ENCODE measurements around the gene AGPAT4. TPM values are rescaled to one million over a fixed set of nuclear protein-coding genes. Genes with fewer than 3 reads are reported as not detected.

AGPAT4 gene
- total RNA-seq, 1 experiment from 2014 or later, result 22.0 TPM

GRCh38 chr6:161274898-161275297 lies 1.0 kb upstream of the AGPAT4 start:
- no peaks in the 10 kb centered on the region; the same call in none of the 2 replicates for H3K4me1 ChIP-seq (ENCODE audit: insufficient read depth, low read length)
- no peaks in the 10 kb centered on the region for H4K20me1 ChIP-seq (ENCODE audit: control insufficient read depth, insufficient read depth, insufficient read length)
- H2BK5ac ChIP-seq (ENCODE audit: insufficient read length, low read length), result no peak overlapping the region
- no peak overlapping the region for H3K27ac ChIP-seq (ENCODE audit: insufficient read length, low read depth, low read length)
- no peak overlapping the region for H4K91ac ChIP-seq (ENCODE audit: insufficient read length, low read depth, low read length)
- peaks cover 3 to 7% (median 6%) of the 10 kb centered on the region in 3 experiments; a peak in 4 of 7 replicates for H3K36me3 Mint-ChIP-seq (ENCODE audit: insufficient read depth in 1 of 3, low read depth in 3 of 3)
- no peak overlapping the region for H4K5ac ChIP-seq (ENCODE audit: insufficient read length, low read depth, low read length)
- H2BK120ac ChIP-seq (ENCODE audit: low read depth, low read length, poor library complexity, severe bottlenecking), result no peak overlapping the region
- no CpG with 5 or more reads among the region's 2 CpGs for WGBS (ENCODE audit: extremely low coverage, insufficient read length, low lambda C conversion rate)
- H3K27me3 ChIP-seq (ENCODE audit: insufficient read depth, low read length), result no peaks in the 10 kb centered on the region
- no peaks in the 10 kb centered on the region; the same call in 1 of the 2 replicates for H3K27me3 Mint-ChIP-seq (ENCODE audit: low read depth)
- H2BK20ac ChIP-seq (ENCODE audit: low read depth, low read length, poor library complexity, severe bottlenecking), result no peak overlapping the region
- H3K9me3 Mint-ChIP-seq, result no peaks in the 10 kb centered on the region; a peak in 1 of 5 replicates
- H3K18ac ChIP-seq (ENCODE audit: insufficient read length, low read depth, low read length), result no peak overlapping the region
- H3K4me3 Mint-ChIP-seq, result peak overlapping the region in 1 of 2 experiments; percentile 52; a peak in 2 of 5 replicates
- H3K23me2 ChIP-seq (ENCODE audit: insufficient read length, low read depth, low read length, poor library complexity, severe bottlenecking), result peaks cover 9% of the 10 kb centered on the region
- DNase-seq, result no peak
- TF ChIP-seq CTCF (conservative IDR thresholded peaks at IDR 0.05), result no peak
- no peak overlapping the region for H3K4ac ChIP-seq (ENCODE audit: low read depth, low read length)
- peaks cover 1% of the 10 kb centered on the region; the same call in 1 of the 2 replicates for H3K79me2 ChIP-seq (ENCODE audit: insufficient read depth, low read length)
- H3K56ac ChIP-seq (ENCODE audit: insufficient read length, low read depth, low read length), result no peak overlapping the region
- no peak overlapping the region for H4K8ac ChIP-seq (replicated peaks; ENCODE audit: insufficient read length, low read depth, low read length)
- H3K14ac ChIP-seq (ENCODE audit: insufficient read depth, low read length), result no peak overlapping the region
- H3T11ph ChIP-seq (ENCODE audit: low read length), result no peak overlapping the region
- no peak overlapping the region for H2AK5ac ChIP-seq (ENCODE audit: insufficient read length, low read length)
- peaks cover 25 to 26% of the 10 kb centered on the region in 2 experiments for H3K4me1 Mint-ChIP-seq
- H2AFZ ChIP-seq (ENCODE audit: low read length), result no peak overlapping the region
- H3K9ac ChIP-seq (ENCODE audit: extremely low read depth, insufficient read length, low read length), result no peak overlapping the region
- H3K79me1 ChIP-seq (ENCODE audit: insufficient read depth, low read depth, low read length, poor library complexity, severe bottlenecking), result no peaks in the 10 kb centered on the region
- H2BK15ac ChIP-seq (ENCODE audit: low read depth, low read length), result no peak overlapping the region
- no peaks in the 10 kb centered on the region for H3K9me3 ChIP-seq (ENCODE audit: control insufficient read depth, low read depth, low read length)
- no peak overlapping the region for H3K27ac Mint-ChIP-seq
- no peak overlapping the region for H2BK12ac ChIP-seq (ENCODE audit: insufficient read length, low read depth, low read length)
- no peak overlapping the region for H3K23ac ChIP-seq (ENCODE audit: insufficient read length, low read depth, low read length)
- peak overlapping the region; percentile 77 for H3K4me2 ChIP-seq (ENCODE audit: insufficient read depth, insufficient read length, low read length)
